Measurements from ENCODE around the gene MUC20.

DNA sequence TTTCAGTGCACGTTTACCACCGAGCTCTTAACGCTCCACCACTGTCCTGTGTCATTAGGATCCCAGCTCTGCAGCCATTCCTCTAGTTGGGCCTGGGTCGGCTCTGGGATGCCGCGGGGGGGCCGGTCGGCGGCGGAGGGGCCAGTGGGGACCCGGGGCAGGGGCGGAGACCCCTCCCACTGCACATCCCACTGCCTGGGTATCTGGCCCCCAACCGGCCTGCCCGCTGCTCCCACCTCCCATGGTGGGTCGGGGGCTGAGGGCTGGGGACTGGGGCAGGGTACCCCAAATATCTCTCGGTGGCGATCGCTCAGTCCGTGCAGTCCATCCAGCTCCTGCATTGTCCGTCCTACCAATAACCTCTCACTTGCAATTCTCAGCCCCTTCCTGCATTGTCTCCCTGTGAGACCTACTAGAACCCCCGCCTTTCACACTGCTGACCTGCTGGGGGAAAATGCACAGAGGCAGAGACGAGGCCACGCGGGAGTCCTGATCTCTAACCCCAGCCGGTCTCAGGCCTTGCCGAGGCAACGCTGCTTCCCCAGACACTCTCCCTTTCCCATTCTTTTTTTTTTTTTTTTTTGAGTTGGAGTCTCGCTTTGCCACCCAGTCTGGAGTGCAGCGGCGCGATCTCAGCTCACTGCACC, 24.0 kb upstream of the MUC20 start:
- TF ChIP-seq ZZZ3 (IDR thresholded peaks at IDR 0.05): no peak
- TF ChIP-seq FOXJ2 (tag; IDR thresholded peaks at IDR 0.05): no peak
- TF ChIP-seq SMARCA5 (IDR thresholded peaks at IDR 0.05): no peak
- TF ChIP-seq EZH2 (IDR thresholded peaks at IDR 0.05; ENCODE audit: borderline replicate concordance, low read depth, low read length): no peak
- TF ChIP-seq, protein P1, sequence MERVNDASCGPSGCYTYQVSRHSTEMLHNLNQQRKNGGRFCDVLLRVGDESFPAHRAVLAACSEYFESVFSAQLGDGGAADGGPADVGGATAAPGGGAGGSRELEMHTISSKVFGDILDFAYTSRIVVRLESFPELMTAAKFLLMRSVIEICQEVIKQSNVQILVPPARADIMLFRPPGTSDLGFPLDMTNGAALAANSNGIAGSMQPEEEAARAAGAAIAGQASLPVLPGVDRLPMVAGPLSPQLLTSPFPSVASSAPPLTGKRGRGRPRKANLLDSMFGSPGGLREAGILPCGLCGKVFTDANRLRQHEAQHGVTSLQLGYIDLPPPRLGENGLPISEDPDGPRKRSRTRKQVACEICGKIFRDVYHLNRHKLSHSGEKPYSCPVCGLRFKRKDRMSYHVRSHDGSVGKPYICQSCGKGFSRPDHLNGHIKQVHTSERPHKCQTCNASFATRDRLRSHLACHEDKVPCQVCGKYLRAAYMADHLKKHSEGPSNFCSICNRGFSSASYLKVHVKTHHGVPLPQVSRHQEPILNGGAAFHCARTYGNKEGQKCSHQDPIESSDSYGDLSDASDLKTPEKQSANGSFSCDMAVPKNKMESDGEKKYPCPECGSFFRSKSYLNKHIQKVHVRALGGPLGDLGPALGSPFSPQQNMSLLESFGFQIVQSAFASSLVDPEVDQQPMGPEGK (CRISPR knock-in tag; IDR thresholded peaks at IDR 0.05; ENCODE audit: borderline replicate concordance): no peak
- no peak for TF ChIP-seq ZNF717 (CRISPR knock-in tag; IDR thresholded peaks at IDR 0.05)
- TF ChIP-seq POLR2A (conservative IDR thresholded peaks at IDR 0.05): no peak
- TF ChIP-seq, protein P2, sequence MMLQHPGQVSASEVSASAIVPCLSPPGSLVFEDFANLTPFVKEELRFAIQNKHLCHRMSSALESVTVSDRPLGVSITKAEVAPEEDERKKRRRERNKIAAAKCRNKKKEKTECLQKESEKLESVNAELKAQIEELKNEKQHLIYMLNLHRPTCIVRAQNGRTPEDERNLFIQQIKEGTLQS (IDR thresholded peaks at IDR 0.05): no peak
- TF ChIP-seq, protein P2 (CRISPR knock-in tag; conservative IDR thresholded peaks at IDR 0.05): no peak
- TF ChIP-seq HNRNPUL1 (IDR thresholded peaks at IDR 0.05; ENCODE audit: low read length): no peak
- TF ChIP-seq, protein P3, sequence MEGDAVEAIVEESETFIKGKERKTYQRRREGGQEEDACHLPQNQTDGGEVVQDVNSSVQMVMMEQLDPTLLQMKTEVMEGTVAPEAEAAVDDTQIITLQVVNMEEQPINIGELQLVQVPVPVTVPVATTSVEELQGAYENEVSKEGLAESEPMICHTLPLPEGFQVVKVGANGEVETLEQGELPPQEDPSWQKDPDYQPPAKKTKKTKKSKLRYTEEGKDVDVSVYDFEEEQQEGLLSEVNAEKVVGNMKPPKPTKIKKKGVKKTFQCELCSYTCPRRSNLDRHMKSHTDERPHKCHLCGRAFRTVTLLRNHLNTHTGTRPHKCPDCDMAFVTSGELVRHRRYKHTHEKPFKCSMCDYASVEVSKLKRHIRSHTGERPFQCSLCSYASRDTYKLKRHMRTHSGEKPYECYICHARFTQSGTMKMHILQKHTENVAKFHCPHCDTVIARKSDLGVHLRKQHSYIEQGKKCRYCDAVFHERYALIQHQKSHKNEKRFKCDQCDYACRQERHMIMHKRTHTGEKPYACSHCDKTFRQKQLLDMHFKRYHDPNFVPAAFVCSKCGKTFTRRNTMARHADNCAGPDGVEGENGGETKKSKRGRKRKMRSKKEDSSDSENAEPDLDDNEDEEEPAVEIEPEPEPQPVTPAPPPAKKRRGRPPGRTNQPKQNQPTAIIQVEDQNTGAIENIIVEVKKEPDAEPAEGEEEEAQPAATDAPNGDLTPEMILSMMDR (IDR thresholded peaks at IDR 0.05 in 2 of 3, conservative IDR thresholded peaks at IDR 0.05 in 1 of 3; ENCODE audit: insufficient read depth in 2 of 3, low read depth in 1 of 3, low read length in 3 of 3): no peak
